Erythroblast (primary cell): ENCODE measurements around the gene ARL16.

ENCODE experiments used
- GATA1 ChIP-seq: IDR thresholded peaks from 2 replicates; pipeline ENCODE4 v1.6.1; 2011; ENCODE audit warnings: low read depth, mild to moderate bottlenecking, control low read depth, low read length, moderate library complexity
- POLR2A ChIP-seq: IDR thresholded peaks from 2 replicates; pipeline ENCODE4 v1.6.1; 2011; ENCODE audit warnings: mild to moderate bottlenecking, low read length

DNA sequence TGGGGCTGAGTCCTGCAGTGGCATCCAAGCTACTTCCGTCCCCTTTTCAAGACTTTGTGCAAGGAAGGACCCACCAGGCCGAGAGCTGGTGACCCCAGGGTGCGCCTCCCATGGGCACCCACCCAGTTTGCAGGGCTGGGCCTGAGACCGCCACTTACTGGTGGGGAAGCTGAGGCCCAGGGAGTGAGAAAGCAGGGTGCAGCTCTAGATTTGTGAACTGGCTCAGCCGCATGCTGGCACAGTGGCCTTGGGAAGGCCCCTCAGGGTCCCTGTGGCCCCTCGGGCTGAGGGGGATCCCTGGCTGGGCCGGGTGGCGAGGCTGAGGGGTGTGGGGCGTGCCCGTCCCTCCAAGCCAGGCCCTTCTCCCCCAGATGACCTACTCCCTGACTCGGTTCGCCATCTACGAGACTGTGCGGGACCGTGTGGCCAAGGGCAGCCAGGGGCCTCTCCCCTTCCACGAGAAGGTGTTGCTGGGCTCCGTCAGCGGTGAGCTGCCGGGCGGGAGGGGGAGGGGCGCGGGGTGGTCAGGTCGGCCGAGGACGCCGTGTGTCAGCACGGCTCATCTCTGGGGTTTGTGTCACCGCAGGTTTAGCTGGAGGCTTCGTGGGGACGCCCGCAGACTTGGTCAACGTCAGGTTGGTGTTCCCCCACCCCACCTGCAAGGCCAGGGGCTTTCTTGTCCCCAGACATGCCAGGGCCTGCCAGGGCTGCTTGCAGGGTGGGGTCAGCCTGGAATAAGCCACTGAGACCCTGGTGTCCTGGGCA lies 31.7 kb upstream of the ARL16 start:
- no peak for TF ChIP-seq POLR2A
- TF ChIP-seq GATA1, result no peak
